ENCODE data around the gene ATP5F1E.
"Not testable (repeated sequence)": the region's sequence is repeated elsewhere in the genome, so short reads cannot be mapped to it uniquely, and the experiment has no call there.

ATP5F1E gene

DNA sequence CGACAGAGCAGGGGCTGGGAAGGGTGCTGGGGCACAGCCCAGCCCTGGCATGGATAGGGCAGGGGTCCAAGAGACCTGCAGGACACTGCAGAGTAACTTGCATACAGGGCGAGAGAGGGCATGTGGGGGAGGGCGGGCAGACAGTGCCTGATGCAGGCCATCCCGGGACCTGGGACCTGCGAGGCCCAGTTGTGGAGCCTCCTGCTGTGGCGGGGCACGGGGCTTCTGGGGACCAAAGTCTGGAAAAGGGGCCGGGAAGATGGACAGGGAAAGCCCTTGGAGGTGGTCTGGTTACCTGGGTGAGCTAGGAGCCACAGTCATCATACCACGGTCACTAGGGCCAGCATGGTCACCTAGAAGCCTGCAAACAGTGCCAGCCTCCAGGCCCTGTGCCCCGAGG is 13.3 kb downstream of the ATP5F1E start:
- DNase-seq: no peak

DNA sequence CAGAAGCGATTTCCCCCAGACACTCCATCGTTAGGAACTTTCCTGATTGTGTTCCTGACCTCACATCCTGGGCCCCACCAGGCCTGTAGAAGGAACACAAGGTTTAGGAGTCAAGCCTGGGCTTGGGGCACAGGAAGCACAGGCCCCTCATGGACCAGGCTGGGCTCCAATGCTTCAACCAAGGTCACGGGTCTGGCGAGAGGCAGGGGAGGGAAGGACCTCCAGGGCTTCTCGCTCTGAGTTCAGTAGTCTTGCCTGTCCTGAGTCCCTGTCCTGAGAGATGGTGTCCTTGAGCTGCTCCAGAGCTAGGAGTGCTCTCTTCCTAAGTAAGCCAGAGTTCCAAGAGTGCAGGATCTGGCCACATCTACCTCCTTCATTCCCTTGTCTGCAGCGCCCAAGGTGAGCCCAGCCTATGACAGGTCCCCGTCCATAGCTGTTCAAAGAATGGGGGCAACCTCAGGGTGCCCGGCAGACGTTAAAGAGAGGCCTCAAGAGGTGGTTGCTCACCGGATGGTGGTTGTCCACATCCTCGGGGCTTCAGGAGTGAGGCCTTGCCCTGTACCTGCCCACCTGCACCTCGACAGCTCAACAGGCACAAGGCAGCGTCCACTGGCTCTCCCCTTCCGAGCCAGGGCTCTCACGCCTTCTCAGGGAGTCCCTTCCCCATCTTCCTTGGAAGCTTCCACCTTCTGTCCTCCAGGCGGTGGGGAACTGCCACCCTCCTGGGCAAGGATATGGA is 14.5 kb downstream of the ATP5F1E start:
- no peak for DNase-seq

DNA sequence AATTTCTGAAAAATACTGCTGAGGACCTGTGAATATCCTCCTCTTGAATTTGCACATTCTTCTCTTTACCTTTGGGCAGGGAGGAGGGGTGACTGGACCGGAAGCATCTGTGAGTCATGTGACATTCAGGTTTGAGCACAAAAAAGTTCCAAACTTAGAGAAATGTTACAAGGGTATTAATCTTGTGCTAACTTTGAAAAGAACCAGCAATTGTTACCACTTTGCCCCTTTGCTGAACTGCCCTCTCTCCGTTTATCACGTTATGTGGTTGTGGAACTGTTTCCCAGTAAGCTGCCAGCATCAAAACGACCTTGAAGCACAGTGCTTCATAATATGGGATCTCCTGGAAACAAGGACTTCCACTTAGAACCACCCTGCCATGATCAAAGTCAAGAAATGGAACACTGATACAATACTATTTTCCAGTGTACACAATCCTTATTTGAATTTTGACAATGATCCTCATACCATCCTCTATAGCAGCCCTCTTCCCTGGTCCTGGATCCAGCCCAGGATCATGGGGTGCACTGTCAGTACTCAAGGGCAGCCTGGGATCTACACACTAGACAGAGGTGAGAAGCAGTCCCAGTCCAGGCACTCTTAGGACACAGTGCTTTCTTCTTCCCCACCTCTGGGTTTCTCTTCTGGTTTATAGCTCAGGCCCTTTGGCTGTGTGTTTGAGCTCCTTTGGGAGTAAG is 15.2 kb downstream of the ATP5F1E start:
- DNase-seq: no peak

DNA sequence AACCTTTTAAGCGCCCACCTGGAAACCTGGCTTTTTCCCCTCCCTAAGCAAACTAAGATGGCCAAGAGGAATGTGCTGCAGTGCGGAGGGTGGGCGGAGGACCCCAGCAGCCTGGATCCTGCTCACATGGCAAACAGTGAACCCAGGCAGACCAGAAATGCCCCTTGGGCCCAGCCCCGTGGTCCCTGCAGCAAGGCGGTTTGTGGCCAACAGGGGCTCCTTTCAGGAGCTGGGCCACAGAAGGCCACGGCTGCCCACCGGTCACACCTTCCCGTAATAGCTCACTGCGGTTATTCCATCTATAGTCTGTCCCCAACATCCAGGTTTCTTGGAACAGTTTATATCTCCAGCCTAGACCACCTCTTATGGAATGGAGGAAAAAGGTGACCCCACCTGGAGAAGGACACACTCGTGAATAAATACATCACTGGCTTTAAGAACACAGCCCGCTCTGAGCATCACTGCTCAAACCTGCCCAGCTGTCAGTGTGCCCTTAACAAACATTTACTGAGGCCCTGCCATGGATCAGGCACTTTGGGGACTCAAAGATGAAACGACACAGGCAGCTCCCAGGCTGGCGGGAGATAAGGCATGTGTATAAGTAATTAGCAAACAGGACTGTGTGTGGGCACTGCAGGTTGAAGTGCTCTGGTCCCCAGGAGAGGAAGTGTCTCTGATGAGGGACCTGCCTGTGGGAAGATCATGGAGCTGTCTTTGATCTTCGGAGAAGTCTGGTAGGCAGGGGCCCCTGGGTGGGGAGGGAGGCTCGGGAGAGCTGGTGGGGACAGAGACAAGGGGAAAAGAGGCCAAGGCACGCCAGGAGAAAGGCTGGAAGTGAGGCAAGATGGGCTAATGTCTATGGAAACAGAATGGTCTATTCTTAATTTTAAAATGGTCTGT is 16.1 kb downstream of the ATP5F1E start:
- no peak for DNase-seq

DNA sequence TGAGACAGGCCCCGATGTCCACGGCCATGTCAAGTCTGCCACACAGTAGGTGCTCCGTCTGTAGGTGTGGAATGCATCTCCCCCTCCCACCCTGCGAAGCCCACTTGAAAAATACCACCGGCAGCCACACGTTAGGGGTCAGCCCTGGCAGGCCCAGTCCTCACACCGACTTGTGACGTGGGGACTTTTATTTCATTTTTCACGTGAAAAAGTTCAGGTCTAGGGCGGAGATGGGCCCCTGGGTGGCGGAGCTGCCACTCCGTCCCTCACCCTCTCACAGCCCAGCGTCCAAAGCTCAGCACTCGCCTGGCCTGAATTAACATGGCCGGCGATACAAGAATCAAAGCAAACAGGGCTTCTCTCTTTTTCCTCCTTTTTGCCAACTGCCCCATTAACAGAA is 16.7 kb downstream of the ATP5F1E start:
- no peak for DNase-seq

DNA sequence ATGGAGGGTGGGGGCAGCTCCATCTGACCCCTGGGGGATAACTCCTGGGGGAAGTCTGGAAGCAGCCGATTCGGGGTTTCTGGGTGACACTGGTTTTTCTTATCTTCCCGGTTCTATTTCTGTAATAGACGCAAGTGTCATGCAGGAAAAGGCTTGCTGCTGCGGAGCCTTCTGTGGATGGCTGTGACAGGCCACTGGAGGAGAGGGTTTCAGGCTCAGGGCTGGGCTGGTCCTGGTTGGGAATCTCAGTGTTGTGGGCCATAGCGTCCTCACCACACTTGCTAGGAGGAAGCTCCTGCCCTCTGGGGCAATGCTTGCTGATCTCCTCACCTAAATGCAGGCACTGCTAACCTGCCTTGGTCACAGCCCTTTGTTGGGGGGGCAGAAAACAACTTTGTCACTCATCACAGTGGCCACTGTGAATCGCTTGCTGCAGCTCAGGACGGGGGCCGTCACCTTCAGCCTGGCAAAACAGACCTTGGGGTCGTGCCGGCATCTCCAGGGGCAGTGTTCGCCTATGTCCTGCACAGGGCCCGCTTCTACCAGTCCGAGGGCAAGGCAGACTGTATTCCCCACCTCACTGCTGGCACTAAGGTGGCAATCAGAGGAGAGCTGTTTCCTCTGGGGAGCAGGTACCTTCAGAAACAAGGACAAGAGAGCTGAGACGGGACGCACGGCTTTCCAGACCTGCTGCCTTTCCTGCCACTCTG is 17.3 kb downstream of the ATP5F1E start:
- DNase-seq: no peak

DNA sequence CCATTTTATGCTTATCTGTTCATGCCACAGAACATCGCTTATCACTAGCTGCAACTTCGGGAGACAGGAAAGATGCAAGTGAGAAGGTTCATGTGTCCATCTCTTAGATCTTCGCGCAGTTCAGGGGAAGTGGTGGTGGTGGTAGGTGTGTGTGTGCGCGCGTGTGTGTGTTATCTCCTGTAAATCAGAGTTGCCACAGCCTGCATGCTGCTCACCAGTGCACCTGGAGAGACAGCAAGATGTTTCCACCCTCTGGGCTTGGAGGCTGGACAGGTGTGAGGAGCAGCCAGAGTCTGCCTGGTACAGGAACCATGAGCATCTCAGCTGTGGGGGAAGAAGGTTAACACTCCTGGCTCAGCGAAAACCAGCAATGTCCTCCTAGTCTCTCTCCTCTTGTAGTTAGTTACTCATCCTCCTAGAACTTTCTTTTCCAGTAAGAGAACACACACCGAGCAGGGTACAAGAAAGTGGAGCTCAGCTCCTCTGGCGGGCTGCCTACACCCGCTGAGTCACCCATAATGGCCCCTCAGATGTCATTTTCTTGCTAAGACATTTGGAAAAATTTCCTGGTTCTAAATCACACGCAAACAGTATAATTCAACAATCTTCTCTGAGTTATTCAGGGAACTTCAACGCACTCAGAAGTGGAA is 18.1 kb downstream of the ATP5F1E start:
- no peak for DNase-seq

DNA sequence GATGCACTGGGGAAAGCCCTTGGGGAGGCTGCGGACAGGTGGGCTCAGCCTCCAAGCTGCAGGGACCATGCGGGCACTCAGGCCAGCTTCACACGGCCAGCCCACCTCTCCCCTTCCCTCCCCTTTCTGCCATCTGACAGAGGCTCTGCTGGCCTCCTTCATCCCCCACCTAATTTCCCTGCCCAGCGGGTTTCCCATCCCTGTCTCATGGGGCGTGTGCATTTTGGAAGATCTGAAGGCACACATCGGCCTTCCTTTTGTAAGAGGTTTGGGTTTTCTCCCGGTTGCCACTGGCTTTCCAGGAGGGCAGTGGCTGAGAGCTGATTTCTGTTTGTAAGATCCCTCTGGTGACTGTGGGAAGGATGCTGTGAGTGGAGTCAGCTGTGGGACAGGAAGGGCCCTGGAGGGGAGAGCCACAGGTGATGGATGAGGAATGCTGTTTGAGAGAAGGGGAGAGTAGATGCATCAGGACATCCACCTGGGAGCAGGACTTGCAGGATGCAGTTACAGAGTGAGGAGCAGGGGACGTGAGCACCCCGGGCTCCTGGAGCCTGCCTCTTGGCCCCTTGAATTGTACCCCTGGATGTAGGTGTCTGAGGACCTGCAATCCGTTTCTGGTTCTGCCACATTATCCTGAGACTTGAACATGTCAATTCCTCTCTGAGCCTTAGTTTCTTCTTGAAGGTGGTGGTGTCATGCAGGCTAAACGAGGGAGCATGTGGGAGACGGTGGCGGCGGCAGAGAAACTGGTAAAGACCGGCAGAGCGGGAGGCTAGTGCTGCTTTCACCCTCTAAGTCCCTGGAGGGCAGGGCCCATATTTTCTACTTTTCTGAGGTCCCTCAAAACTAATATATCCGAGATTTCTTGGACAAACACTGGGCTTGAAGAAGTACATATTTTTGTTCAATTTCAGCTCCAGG is 18.8 kb downstream of the ATP5F1E start:
- no peak for DNase-seq

DNA sequence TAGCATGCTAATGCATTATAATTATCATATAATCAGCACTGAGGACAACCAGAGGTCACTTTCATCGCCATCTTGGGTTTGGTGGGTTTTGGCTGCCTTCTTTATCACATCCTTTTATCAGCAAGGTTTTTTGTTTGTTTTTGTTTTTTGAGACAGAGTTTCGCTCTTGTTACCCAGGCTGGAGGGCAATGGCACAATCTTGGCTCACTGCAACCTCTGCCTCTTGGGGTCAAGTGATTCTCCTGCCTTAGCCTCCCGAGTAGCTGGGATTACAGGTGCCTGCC is 20.3 kb downstream of the ATP5F1E start:
- not testable (repeated sequence) for DNase-seq

DNA sequence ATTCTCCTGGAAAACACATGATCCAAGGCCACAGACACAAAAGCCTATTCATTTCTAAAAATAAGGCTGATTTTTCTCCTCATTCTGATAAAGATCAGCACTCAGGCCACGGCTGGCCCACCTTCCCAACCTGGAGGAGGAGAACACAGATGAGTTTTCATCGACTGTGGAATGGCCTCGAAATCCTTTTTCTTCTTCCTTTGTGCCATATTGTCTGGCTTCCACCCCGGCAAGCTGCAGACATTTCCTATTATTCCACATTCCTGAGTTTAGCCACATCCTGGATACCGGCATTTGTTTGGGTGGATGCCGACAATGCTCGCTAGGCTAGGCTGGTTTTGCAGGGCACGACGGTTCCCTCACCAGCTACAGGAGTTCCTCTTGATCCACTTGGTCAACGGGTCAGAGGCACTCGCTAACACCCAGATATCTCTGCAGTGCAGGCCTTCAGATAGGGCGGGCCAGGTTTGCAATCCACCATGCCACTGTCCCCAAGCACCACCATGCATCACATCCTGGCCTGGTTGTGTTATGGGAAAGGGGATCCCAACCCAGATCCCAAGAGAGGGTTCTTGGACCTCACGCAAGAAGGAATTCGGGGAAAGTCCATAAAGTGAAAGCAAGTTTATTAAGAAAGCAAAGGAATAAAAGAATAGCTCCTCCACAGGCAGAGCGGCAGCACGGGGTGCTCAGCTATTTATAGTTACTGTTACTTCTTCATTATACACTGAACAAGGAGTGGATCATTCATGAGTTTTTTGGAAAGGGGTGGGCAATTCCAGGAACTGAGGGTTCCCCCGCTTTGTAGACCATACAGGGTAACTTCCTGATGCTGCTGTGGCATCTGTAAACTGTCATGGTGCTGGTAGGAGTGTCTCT is 20.9 kb downstream of the ATP5F1E start:
- no peak for DNase-seq

DNA sequence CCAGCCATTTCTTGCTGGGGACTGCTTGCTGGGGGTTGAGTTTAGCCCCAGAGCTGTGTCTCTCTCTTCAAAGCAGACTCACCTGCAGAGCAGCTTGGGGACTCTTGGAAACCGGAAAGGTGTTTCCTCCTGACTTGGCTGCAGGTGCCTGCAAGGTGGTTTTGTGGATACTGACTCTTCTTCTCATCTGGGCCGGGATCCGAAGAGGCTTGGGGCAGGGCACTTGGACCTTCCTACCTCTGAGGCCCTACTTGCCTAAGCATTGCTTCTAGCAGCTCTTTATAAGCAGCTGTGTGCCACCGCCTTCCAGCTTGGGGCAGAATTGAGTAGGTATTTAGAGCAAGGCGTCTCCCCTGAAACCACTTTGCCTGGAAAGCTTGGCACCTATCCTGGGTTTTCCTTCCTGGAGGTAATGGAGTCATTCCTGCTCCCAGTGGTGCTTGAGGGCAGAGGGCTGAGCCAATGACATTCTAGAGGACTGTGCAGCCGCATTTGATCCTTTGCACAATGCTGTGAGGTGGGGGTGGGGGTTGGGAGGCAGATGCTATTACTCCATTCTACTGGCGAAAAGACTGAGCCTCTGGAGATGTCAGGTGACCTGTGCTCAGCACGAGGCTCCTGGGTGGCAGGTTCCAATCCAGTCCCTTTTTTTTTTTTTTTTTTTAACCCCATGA is 21.7 kb downstream of the ATP5F1E start:
- DNase-seq: no peak

DNA sequence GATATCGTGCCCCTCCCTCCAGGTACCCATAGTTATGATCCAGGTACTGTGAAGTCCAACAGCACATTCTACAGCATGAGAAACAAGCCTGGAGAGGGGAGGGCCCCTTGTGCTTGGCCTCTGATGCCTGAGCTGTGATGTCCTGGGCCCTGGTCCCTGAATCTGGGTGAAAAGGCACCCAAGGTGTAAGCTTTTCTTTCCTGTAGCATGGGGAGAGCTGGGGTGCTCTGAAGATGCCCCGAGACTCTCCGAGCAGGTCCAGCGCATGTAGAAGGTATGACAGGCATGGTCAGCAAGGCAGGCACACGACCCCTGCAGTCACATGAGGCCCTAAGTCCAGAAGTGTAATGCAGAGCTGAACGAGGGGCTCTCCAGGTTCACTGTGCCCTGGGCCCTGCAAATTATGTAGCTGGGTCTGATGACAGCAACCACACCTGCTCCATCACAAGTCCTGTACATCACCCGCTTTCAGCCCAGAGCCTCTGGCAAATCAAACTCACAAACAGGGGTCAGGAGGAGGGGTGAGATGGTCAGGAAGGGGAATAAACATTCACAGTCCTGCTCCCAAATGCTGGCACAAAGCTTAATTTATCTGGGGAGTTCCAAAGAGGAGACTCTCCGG is 23.3 kb downstream of the ATP5F1E start:
- no peak for DNase-seq

DNA sequence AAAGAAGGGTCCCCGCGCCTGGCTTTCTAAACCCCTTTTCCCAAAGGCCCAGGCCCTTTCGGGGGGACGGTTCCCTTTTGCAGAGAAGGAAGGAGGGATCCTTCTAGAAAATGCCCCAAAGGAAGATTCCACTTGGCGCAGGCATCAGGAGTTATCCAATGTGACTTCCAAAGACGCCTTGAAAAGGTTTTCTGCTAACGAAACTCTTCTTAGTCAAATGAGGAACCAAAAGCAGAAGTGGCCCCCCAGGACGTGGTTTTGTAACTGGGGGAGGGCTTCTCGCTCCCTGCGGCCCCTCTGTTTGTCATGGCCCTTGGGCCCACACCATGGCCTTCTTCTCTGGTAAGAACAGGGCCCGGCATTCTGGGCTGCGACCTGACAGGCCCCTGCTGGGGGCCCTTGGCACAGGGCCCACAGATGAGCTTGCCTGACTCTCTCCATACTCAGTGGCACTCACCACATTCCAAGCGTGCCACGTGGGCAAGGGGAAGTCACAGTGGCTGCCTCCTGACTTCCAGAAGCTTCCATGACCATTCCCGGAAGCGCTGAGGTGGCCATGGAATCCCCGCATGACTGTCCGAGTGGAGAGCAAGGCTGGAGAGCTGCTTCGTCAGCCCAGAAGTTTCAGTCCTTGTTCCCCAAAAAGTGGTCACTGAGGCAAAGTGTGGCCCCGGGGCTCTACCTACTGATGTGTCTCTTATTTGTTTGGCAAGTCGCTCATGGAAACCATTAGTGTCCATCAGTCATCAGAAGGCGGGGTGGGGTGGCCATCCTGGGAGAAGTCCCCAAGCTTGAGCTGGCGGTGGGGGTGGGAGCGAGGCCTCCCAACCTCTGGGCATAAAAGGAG is 24.2 kb downstream of the ATP5F1E start:
- DNase-seq: no peak

DNA sequence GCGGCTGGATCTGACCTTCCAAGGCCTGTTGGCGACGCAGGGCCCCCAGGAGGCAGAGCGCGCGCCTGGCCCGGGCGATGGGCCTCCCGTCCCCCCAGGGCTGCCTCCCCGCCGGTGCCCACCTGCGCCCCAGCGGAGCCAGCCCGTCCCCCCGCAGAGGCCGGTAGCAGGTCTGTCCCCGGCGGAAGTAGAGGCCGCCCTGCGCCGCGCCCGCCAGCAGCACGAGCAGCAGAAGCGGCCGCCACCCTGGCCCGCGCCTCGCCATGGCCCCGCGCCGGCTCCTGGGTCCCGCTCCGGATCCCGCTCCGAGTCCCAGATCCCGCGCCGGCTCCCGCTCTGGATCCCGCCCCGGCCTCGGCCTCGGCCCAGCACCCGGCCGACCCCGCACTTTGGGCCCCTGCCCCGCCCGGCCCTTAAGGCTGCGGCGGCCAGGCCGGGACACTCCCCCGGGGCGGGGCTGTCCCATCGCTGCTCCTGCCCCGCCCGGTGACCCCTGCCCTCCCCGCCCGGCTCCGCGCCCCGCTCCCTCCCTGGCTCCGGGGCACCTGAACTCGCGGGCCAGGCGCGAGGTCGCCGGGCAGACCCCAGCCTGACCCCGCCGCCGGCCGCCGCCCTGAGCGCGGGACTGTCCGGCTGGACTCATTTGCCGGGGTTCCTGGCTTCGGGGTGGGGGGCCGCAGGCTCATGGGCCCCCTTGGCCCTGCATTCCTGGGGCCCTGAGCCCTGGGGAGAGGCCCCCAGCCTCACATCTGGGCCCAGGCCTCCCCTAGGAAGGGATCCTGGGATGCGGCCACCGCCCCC is 25.1 kb downstream of the ATP5F1E start, which contains the start of gene CTSZ:
CTSZ (minus strand) TSS at position 391 of the 801 bp plus-strand sequence; CDS start at position 265, 126 bp downstream.
- no peak for DNase-seq

DNA sequence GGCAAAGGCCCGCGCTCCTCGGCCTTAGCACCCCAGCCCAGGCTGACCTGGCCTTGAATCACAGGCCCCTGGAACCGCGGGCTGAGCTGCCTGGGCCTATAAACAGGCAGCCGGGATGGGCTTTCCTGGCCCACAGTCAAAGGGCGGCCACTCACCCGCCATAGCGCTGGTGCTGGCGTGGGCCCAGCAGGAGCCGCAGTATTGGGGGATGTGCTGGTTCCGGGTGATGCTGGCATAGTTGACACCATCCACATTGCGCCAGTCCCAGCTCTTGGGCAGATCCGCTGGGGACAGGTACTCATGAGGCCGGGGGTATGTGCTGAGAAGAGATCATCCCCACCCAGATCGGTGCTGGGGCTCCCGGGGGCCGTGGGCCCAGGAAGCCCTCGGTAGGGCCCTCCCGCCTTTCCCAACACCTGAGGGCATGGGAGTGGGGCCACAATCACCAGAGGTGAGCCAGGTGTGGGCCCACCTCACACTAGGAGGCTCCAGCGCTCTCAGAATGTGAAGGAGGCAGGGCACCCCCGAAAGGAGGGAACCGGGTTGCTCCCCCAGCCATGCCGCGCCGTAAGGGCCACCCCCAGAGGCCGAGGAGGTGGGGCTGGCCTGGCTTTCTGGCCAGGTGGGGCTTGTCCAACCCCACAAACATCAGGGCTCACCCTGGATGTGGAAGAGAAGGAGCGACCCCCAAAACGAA is 25.8 kb downstream of the ATP5F1E start:
- DNase-seq: no peak

DNA sequence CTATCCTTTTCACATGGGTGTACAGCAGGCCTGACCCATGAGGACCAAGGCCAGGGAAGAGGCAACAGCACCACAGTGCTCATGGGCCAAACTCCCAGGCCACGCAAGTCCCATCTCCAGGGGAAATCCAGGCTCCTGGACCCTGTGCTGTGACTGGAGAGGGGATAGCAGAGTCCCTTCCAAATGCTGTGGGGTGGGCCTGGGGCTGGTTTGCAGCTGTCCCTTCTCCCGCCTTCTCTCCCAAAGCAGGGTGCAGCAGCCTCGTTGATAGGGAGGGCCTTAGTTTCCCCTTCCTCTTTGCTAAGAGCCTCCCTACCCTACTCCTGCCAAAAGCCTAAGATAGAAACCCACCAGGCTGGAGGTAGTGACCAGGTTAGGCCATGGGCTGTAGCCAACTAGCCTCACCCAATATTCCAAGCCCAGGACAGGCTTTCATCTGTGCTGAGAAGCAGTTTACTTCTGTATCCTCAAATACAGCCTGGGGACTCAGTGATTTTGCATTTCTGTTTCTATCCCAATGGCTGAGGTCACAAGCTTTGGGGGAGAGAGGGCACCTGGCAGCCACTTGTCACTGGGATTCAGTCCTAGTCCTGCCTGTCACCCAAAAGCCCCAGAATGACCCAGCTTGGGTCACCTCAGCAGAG is 26.5 kb downstream of the ATP5F1E start:
- DNase-seq: no peak
